Measurements from ENCODE around the gene FER.
"Not testable (repeated sequence)": the region's sequence is repeated elsewhere in the genome, so short reads cannot be mapped to it uniquely, and the experiment has no call there.

Gene FER

GRCh38 chr5:109141222-109142200 lies 393.8 kb downstream of the FER start:
- DNase-seq: no peak

- no peak for DNase-seq
Observed at GRCh38 chr5:109143031-109143430, 395.3 kb downstream of the FER start.

GRCh38 chr5:109145139-109145538 lies 397.4 kb downstream of the FER start:
- DNase-seq: no peak

GRCh38 chr5:109146591-109146990 lies 398.9 kb downstream of the FER start:
- no peak for DNase-seq

GRCh38 chr5:109152565-109152964 lies 404.9 kb downstream of the FER start:
- no peak for DNase-seq

- no peak for DNase-seq
Observed at GRCh38 chr5:109155625-109156024, 407.9 kb downstream of the FER start.

- no peak for DNase-seq
Observed at GRCh38 chr5:109156885-109157284, 409.2 kb downstream of the FER start.

- DNase-seq: no peak
Observed at GRCh38 chr5:109160468-109160867, 412.8 kb downstream of the FER start.

GRCh38 chr5:109161914-109162683 lies 414.4 kb downstream of the FER start:
- DNase-seq: no peak

GRCh38 chr5:109163336-109163735 lies 415.6 kb downstream of the FER start:
- DNase-seq: no peak

GRCh38 chr5:109164001-109164400 lies 416.3 kb downstream of the FER start:
- DNase-seq: no peak

- DNase-seq: no peak
Observed at GRCh38 chr5:109167586-109167985, 419.9 kb downstream of the FER start.

- DNase-seq: no peak
Observed at GRCh38 chr5:109168151-109168550, 420.5 kb downstream of the FER start.

- no peak for DNase-seq
Observed at GRCh38 chr5:109170629-109171350, 423.1 kb downstream of the FER start.

- DNase-seq: not testable (repeated sequence)
Observed at GRCh38 chr5:109171437-109172073, 423.9 kb downstream of the FER start.

- no peak for DNase-seq
Observed at GRCh38 chr5:109173036-109173794, 425.5 kb downstream of the FER start.

GRCh38 chr5:109177227-109177626 lies 429.5 kb downstream of the FER start:
- DNase-seq: no peak

GRCh38 chr5:109177782-109178181 lies 430.1 kb downstream of the FER start:
- no peak for DNase-seq

GRCh38 chr5:109180668-109181067 lies 433.0 kb downstream of the FER start:
- no peak for DNase-seq

GRCh38 chr5:109186759-109187158 lies 439.1 kb downstream of the FER start:
- DNase-seq: no peak

- no peak for DNase-seq
Observed at GRCh38 chr5:109191153-109191558, 443.5 kb downstream of the FER start.

GRCh38 chr5:109192027-109192426 lies 444.3 kb downstream of the FER start:
- no peak for DNase-seq
